Loucy (cell line): Measurements from ENCODE around the gene FGD6.

Source experiments
- CTCF ChIP-seq: fragments of 200-600 bp; sonication (generic); conservative IDR thresholded peaks from 2 replicates; pipeline ENCODE4 v1.5.1; 2014; ENCODE audit warnings: mild to moderate bottlenecking, antibody characterized with exemption, low read length
- EZH2phosphoT487 ChIP-seq: fragments of 200-600 bp; IDR thresholded peaks from 2 replicates; pipeline ENCODE4 v1.6.1; 2018; ENCODE audit warnings: antibody characterized with exemption, mild to moderate bottlenecking, moderate library complexity, borderline replicate concordance

GRCh38 chr12:95253386-95253785 lies 36.1 kb upstream of the FGD6 start:
- no peak for TF ChIP-seq CTCF
- TF ChIP-seq EZH2phosphoT487: no peak
